Effector CD4-positive, alpha-beta T cell (primary cell): Measurements from ENCODE around the gene CTBS.
A peak's percentile ranks its signal among the peaks of the same experiment; 100 is the strongest.
"Not testable (repeated sequence)": the region's sequence is repeated elsewhere in the genome, so short reads cannot be mapped to it uniquely, and the experiment has no call there.

ENCODE experiments used
- DNase-seq: peaks from one replicate; pipeline ENCODE4 v3.0.0-alpha.2; 2020

Gene CTBS

GRCh38 chr1:84583648-84584047 lies 9.4 kb upstream of the CTBS start:
- no peak for DNase-seq

- DNase-seq: no peak
These were observed 8.8 kb upstream of the CTBS start for GRCh38 chr1:84582802-84583587.

- no peak for DNase-seq
These were observed 7.4 kb upstream of the CTBS start for GRCh38 chr1:84581648-84582047.

- no peak for DNase-seq
These were observed 696 bp upstream of the CTBS start for GRCh38 chr1:84574936-84575335.

GRCh38 chr1:84573481-84573966 lies 716 bp downstream of the CTBS start:
- no peak for DNase-seq

- DNase-seq: no peak
These were observed 3.1 kb downstream of the CTBS start for GRCh38 chr1:84571150-84571535.

GRCh38 chr1:84570436-84571149 lies 3.6 kb downstream of the CTBS start:
- DNase-seq: no peak

- DNase-seq: no peak
These were observed 5.0 kb downstream of the CTBS start for GRCh38 chr1:84569216-84569615.

GRCh38 chr1:84550826-84551225 lies 23.4 kb downstream of the CTBS start:
- DNase-seq: no peak

GRCh38 chr1:84541679-84542078 lies 32.6 kb downstream of the CTBS start:
- DNase-seq: no peak

GRCh38 chr1:84540759-84541158 lies 33.5 kb downstream of the CTBS start:
- no peak for DNase-seq

- no peak for DNase-seq
These were observed 34.3 kb downstream of the CTBS start for GRCh38 chr1:84539972-84540371.

- no peak for DNase-seq
These were observed 35.6 kb downstream of the CTBS start for GRCh38 chr1:84538599-84538998.

GRCh38 chr1:84525779-84526178 lies 48.5 kb downstream of the CTBS start:
- no peak for DNase-seq

GRCh38 chr1:84524590-84524989 lies 49.6 kb downstream of the CTBS start:
- DNase-seq: no peak

- no peak for DNase-seq
These were observed 63.6 kb downstream of the CTBS start for GRCh38 chr1:84510668-84511067.

GRCh38 chr1:84510165-84510564 lies 64.1 kb downstream of the CTBS start:
- no peak for DNase-seq

GRCh38 chr1:84509029-84509428 lies 65.2 kb downstream of the CTBS start:
- DNase-seq: no peak

- DNase-seq: no peak
These were observed 65.7 kb downstream of the CTBS start for GRCh38 chr1:84508510-84508909.

- DNase-seq: not testable (repeated sequence)
These were observed 66.4 kb downstream of the CTBS start for GRCh38 chr1:84507887-84508286.

- DNase-seq: no peak
These were observed 67.3 kb downstream of the CTBS start for GRCh38 chr1:84506729-84507453.

- peak; percentile 97 for DNase-seq
These were observed 68.1 kb downstream of the CTBS start, which contains the start of the genes GNG5 and SPATA1 for GRCh38 chr1:84506002-84506728. GNG5 (minus strand) TSS chr1:84506581; CDS start chr1:84506091, 490 bp downstream. SPATA1 (plus strand) TSS chr1:84506386; CDS start chr1:84516360, 9,974 bp downstream.
